ENCODE results near the gene EGFL7.
"Not testable (repeated sequence)": the region's sequence is repeated elsewhere in the genome, so short reads cannot be mapped to it uniquely, and the experiment has no call there.

EGFL7 gene

GRCh38 chr9:136704741-136705140 lies 42.0 kb downstream of the EGFL7 start:
- DNase-seq = not testable (repeated sequence)

- no peak for DNase-seq
Measured at GRCh38 chr9:136705564-136705963, 42.8 kb downstream of the EGFL7 start.

GRCh38 chr9:136707011-136707410 lies 44.3 kb downstream of the EGFL7 start:
- no peak for DNase-seq

GRCh38 chr9:136707849-136708517 lies 45.3 kb downstream of the EGFL7 start:
- no peak for DNase-seq

DNA sequence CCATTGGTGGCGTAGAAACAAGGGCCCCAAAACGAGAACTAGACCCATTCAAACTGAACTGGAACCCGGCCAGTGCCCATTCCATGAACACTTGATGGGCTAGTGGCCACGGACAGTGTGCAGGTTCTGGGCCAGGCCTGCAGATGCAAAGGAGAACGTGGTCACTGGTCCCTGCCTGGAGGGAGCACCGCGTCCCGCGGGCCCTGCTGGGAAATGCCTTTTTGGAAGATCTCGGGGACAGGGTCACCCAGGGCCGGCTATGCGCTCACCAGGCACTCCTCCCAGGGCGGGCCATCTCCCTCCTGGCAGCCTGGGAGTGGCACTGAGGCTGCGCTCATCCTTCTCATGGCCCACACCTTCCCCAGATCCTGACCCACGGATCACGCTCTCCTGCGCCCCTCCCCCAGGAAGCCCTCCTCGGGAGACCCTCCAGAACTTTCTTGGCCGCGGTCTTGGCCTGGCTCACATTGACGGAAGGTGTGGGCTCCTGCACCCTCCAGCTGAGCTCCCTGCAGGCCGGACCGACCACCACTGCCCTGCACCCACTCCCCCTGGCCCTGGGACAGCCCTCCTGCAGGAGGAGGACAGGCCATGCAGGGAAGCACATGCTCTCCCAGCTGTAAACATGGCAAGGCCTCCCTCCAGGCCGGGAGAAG lies 46.9 kb downstream of the EGFL7 start:
- DNase-seq = no peak

- DNase-seq = no peak
Measured at GRCh38 chr9:136710543-136710942, 47.8 kb downstream of the EGFL7 start.

- not testable (repeated sequence) for DNase-seq
Measured at GRCh38 chr9:136711219-136711648, 48.5 kb downstream of the EGFL7 start.

- DNase-seq = peak; percentile 18
Measured at GRCh38 chr9:136711751-136712689, 49.3 kb downstream of the EGFL7 start, which contains the start of gene DIPK1B. Gene DIPK1B, plus strand, starts transcription at chr9:136712572. Its CDS starts 94 bp downstream, at chr9:136712666.

DNA sequence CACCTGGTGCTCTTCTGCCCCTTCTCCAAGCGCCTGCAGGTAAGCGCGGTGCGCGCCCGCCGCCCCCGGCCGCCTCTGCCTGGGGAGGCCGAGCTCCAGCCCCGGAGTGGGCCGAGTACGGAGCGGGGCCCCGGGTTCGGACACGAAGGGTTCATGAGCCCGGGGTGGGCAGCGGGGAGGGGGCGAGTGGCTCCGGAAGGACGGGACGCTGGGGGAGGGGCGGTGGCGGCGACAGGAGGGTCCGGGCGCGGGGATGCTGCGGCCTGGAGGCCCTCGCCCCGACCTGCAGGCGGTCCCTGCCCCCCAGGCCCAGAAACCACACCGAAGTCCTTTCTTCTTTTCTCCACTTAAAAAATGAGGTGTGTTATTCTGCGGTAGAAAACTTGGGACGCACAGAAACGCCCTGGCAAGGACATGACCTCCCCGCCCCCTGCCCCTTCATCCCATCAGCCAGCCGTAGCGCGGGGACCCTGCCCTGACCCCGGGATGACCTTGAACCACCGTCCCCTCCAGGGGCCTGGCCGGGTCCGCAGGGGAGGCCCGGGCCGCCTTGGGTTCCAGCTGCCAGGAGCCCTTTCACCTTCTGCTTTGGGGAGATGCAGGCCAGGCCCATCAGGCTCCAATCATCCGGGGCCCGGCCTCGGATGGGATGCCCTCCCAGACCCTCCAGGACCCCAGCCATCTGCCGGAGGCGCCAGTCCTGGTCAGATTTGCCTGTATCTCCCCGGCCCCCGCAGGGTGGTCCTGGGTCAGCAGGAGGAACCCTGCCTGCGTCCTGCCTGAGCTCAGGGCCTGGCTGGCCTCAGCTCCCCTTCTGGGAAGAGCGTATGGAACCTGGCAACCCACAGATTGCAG lies 50.2 kb downstream of the EGFL7 start:
- no peak for DNase-seq

DNA sequence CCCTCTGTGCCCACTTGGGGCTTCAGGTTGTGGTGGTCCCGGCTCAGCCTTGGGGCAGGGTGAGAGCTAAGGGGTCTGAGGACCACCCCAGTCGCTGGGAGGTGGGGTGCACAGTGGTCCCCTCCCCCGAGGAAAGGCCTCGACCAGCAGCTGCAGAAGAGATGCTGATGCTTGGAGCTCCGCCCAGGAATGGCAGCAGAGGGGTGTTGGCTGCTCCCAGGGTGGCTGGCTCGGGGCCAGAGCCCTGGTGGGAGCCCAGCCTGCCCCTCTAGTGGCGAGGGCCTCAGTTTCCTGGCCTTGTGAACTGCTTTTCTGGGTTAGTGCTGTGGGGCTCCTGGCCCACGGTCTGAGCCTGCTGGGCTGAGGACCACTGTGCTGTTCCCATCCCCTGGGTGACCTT lies 50.8 kb downstream of the EGFL7 start:
- DNase-seq = no peak

GRCh38 chr9:136714096-136714892 lies 51.6 kb downstream of the EGFL7 start:
- DNase-seq = no peak

DNA sequence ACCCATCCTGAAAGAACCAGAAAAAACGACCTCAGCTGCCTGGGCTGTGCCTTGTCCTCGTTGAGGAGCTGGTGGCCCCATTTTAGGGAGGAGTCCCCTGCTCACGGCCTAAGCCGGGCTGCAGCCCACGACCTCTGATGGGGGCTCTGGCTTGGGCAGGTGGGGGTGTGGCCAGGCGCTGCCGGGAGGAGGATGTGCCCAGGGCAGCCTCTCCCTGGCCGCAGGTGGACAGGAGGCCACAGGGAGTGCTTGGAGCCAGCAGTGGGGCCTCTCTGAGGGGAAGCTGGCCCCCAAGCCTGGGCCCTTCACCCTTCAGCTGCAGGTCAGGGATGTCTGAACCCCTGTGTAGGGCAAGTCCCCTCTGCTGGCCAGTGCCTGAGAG lies 52.2 kb downstream of the EGFL7 start:
- no peak for DNase-seq

- no peak for DNase-seq
Measured at GRCh38 chr9:136717399-136717798, 54.7 kb downstream of the EGFL7 start.

DNA sequence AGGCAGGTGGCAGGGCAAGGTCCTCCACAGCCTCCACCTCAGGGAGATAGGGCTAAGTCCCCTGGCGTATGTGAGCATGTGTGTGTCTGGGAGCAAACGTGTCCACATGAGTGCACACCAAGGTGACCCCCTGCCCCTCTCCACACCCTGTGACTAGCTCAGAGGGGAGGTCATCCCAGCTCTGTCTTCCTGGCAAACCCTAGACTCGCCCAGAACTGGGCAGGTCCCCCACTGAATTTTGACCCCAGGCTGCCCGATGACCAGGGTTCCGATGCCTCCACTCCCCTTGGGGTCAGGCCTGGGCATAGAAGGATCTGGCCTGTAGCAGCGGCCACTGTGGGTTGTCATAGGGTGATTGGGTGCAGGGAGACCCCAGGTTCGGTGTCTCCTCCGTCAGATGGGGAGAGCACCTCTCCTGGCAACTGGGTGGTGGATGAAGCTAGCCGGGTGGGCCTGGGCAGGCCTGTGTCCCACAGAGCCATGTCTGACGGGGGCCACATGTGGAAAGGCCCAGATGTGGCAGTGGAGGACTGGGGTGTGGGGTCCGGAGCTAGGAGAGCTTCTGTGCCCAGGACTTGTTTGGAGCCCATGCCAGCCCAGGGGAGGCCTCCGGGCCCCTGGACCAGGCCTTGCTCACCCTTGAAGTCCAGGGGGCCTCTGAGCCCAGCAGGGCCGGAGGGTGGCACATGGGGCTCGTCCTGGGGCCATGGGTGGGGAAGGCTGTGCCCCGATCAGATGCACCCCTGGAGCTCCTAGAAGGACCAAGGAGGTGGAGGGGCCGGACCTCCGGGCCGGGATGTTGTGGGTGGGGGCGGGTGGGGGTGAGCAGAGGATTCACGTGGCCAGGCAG lies 55.9 kb downstream of the EGFL7 start:
- no peak for DNase-seq

GRCh38 chr9:136719195-136719880 lies 56.6 kb downstream of the EGFL7 start:
- DNase-seq = no peak

- no peak for DNase-seq
Measured at GRCh38 chr9:136720251-136720897, 57.7 kb downstream of the EGFL7 start.

DNA sequence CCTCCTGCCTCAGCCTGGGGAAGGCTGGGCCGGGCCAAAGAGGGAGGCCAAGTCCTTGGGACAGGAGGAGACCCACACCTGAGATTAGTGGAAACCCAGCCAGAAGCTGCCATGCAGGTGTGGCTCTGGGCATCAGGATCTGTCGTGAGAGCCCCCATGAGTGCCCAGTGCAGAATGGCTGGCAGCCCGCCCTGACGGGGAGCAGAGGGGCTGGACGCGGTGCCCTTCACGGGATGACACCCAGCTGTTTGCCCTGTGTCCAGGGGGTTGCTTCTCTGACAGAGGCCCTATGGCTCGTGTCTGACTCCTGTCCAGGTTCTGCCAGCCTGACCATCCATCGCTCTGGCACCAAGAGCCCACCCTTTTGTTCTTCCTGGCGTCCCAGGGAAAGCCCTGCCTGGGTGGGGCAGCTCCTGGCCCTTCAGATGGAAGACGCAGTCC lies 58.2 kb downstream of the EGFL7 start:
- no peak for DNase-seq

- DNase-seq = no peak
Measured at GRCh38 chr9:136721339-136722092, 58.8 kb downstream of the EGFL7 start.

Measured in NCI-H524 treated with DMSO at 0.1 percent for 48 hours (cell line).